Transverse colon (tissue), 3 donors: Measurements from ENCODE around the gene PSMD11.
"Not testable (repeated sequence)": the region's sequence is repeated elsewhere in the genome, so short reads cannot be mapped to it uniquely, and the experiment has no call there.

ENCODE experiments used
- EP300 ChIP-seq: sonication (generic); formaldehyde crosslinking; IDR thresholded peaks from one replicate; pipeline ENCODE4 v1.6.1; 2017; ENCODE audit warnings: antibody characterized with exemption, low read depth
- POLR2A ChIP-seq: fragments of 450-650 bp; IDR thresholded peaks from one replicate; pipeline ENCODE4 v1.6.1; 2016; ENCODE audit warnings: antibody characterized with exemption, mild to moderate bottlenecking, moderate library complexity
- TF ChIP-seq, protein P1 (sequence below), 5 experiments: fragments of 200-600 bp in 3 of 5; fragments of 450-650 bp in 2 of 5; sonication (generic) in 3 of 5; IDR thresholded peaks; 1 replicate in 2 of 5; 2 replicates in 3 of 5; pipeline ENCODE4 v1.5.1; 2016 to 2017; ENCODE audit warnings: antibody characterized with exemption in 5 of 5, inconsistent platforms in 3 of 5, mild to moderate bottlenecking in 2 of 5, moderate library complexity in 1 of 5

DNA sequence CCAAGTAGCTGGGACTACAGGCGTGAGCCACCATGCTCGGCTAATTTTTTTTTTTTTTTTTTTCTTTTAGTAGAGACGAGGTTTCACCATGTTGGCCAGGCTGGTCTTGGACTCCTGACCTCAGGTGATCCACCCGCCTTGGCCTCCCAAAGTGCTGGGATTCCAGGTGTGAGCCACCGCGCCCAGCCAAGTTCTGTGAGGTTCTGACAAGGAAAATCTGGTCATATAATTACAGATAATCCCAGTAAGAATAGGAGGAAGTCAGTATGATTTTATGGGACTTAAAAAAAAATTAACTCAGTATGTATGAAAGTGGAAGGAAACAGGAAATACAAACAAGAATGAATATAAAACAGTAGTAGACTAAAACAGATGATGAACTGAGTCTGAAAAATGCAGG, 6.1 kb downstream of the PSMD11 start:
- TF ChIP-seq, protein P1, sequence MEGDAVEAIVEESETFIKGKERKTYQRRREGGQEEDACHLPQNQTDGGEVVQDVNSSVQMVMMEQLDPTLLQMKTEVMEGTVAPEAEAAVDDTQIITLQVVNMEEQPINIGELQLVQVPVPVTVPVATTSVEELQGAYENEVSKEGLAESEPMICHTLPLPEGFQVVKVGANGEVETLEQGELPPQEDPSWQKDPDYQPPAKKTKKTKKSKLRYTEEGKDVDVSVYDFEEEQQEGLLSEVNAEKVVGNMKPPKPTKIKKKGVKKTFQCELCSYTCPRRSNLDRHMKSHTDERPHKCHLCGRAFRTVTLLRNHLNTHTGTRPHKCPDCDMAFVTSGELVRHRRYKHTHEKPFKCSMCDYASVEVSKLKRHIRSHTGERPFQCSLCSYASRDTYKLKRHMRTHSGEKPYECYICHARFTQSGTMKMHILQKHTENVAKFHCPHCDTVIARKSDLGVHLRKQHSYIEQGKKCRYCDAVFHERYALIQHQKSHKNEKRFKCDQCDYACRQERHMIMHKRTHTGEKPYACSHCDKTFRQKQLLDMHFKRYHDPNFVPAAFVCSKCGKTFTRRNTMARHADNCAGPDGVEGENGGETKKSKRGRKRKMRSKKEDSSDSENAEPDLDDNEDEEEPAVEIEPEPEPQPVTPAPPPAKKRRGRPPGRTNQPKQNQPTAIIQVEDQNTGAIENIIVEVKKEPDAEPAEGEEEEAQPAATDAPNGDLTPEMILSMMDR (IDR thresholded peaks at IDR 0.05) = not testable (repeated sequence)
- TF ChIP-seq EP300, POLR2A: not testable (repeated sequence)
